ENCODE results near the gene WNK1.

The WNK1 gene

GRCh38 chr12:905261-906031, 153.1 kb downstream of the WNK1 start:
- no peak for TF ChIP-seq ZNF274 (IDR thresholded peaks at IDR 0.05; ENCODE audit: low read depth, low read length)
- no peak overlapping the region for H3K4me3 ChIP-seq (ENCODE audit: low read length)

GRCh38 chr12:906062-906585, 153.7 kb downstream of the WNK1 start:
- no peak overlapping the region for H3K4me3 ChIP-seq (ENCODE audit: low read length)
- TF ChIP-seq ZNF274 (IDR thresholded peaks at IDR 0.05; ENCODE audit: low read depth, low read length) = no peak

GRCh38 chr12:907413-908185, 155.2 kb downstream of the WNK1 start:
- no peak overlapping the region for H3K4me3 ChIP-seq (ENCODE audit: low read length)
- no peak for TF ChIP-seq ZNF274 (IDR thresholded peaks at IDR 0.05; ENCODE audit: low read depth, low read length)

GRCh38 chr12:909861-910260, 157.5 kb downstream of the WNK1 start:
- no peak for TF ChIP-seq ZNF274 (IDR thresholded peaks at IDR 0.05; ENCODE audit: low read depth, low read length)

GRCh38 chr12:910416-910815, 158.0 kb downstream of the WNK1 start:
- no peak overlapping the region for H3K4me3 ChIP-seq (ENCODE audit: low read length)
- no peak for TF ChIP-seq ZNF274 (IDR thresholded peaks at IDR 0.05; ENCODE audit: low read depth, low read length)

More at GRCh38 chr12:909861-910260, 157.5 kb downstream of the WNK1 start:
- H3K4me3 ChIP-seq (ENCODE audit: low read length) = no peak overlapping the region

- H3K4me3 ChIP-seq (ENCODE audit: low read length) = no peak overlapping the region
- no peak for TF ChIP-seq ZNF274 (IDR thresholded peaks at IDR 0.05; ENCODE audit: low read depth, low read length)
These were observed 158.9 kb downstream of the WNK1 start for GRCh38 chr12:911191-911826.

- TF ChIP-seq ZNF274 (IDR thresholded peaks at IDR 0.05; ENCODE audit: low read depth, low read length) = no peak
- H3K4me3 ChIP-seq (ENCODE audit: low read length) = no peak overlapping the region
These were observed 160.3 kb downstream of the WNK1 start for GRCh38 chr12:912466-913235.

GRCh38 chr12:913919-914698, 161.7 kb downstream of the WNK1 start:
- no peak for TF ChIP-seq ZNF274 (IDR thresholded peaks at IDR 0.05; ENCODE audit: low read depth, low read length)
- no peak overlapping the region for H3K4me3 ChIP-seq (ENCODE audit: low read length)

GRCh38 chr12:915090-915489, 162.7 kb downstream of the WNK1 start:
- H3K4me3 ChIP-seq (ENCODE audit: low read length) = no peak overlapping the region

GRCh38 chr12:916240-916639, 163.9 kb downstream of the WNK1 start:
- TF ChIP-seq ZNF274 (IDR thresholded peaks at IDR 0.05; ENCODE audit: low read depth, low read length) = no peak
- no peak overlapping the region for H3K4me3 ChIP-seq (ENCODE audit: low read length)

More at GRCh38 chr12:915090-915489, 162.7 kb downstream of the WNK1 start:
- TF ChIP-seq ZNF274 (IDR thresholded peaks at IDR 0.05; ENCODE audit: low read depth, low read length) = no peak

- TF ChIP-seq ZNF274 (IDR thresholded peaks at IDR 0.05; ENCODE audit: low read depth, low read length) = no peak
These were observed 164.5 kb downstream of the WNK1 start for GRCh38 chr12:916712-917445.

GRCh38 chr12:920676-921075, 168.3 kb downstream of the WNK1 start:
- no peak for TF ChIP-seq ZNF274 (IDR thresholded peaks at IDR 0.05; ENCODE audit: low read depth, low read length)
- H3K4me3 ChIP-seq (ENCODE audit: low read length) = no peak overlapping the region

More at GRCh38 chr12:916712-917445, 164.5 kb downstream of the WNK1 start:
- no peak overlapping the region for H3K4me3 ChIP-seq (ENCODE audit: low read length)

Measured in GM08714 (cell line).